NT2/D1 (cell line): ENCODE data around the gene MYO1D.

Experiments
- YY1 ChIP-seq: IDR thresholded peaks from 2 replicates; pipeline ENCODE4 v1.6.1; 2011; ENCODE audit not compliant: insufficient read length, insufficient read depth
- ZNF274 ChIP-seq: IDR thresholded peaks from 2 replicates; pipeline ENCODE4 v1.6.1; 2011; ENCODE audit warnings: mild to moderate bottlenecking, low read depth, low read length

DNA sequence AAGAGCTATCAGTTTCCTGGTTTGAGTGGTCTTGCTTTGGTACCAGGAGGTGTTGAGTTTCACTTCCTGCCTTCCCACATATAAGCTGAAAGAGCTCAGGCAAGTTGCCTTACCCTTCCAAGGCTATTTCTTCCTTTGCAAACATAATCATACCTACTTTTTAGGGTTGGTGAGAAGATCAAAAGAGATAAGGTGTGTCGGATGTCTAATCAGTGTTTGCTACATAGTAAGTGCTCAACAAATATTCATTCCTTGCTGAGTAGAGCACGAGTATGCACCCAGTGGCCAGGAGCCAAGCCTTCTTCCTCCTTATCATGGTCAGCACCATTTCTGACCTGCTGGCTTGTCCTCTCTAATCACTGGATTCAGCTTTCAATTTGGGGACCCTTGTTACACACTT is 38.3 kb upstream of the MYO1D start:
- TF ChIP-seq ZNF274 (no peak), YY1 (no peak)
